GM04504 (cell line): ENCODE data around the gene ARF1.

Source experiments
- DNase-seq: peaks from one replicate; pipeline ENCODE4 v3.0.0-alpha.2; 2012; ENCODE audit warnings: low read depth

Gene ARF1

DNA sequence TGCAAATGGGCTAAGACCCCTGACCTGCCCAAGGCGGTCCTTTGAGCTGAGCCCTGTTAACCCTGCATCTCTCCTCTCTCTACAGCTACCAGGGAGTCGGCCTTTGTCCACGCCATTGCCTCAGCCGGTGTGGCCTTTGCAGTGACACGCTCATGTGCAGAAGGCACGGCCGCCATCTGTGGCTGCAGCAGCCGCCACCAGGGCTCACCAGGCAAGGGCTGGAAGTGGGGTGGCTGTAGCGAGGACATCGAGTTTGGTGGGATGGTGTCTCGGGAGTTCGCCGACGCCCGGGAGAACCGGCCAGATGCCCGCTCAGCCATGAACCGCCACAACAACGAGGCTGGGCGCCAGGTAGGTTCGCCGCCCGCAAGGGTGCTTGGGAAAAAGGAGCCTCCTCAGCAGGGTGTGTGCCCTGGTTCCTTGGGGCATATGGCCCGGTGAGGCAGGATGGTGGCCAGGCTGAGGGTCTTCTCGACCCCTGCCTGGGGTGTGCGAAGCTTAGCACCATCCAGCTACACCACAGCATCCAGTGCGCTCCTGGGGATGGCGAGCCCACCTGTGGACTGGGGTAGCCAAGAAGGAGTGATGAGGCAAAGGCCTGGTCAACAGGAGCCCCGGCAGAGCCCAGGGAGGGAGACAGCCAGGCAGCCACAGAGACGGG, 31.8 kb upstream of the ARF1 start:
- no peak for DNase-seq

DNA sequence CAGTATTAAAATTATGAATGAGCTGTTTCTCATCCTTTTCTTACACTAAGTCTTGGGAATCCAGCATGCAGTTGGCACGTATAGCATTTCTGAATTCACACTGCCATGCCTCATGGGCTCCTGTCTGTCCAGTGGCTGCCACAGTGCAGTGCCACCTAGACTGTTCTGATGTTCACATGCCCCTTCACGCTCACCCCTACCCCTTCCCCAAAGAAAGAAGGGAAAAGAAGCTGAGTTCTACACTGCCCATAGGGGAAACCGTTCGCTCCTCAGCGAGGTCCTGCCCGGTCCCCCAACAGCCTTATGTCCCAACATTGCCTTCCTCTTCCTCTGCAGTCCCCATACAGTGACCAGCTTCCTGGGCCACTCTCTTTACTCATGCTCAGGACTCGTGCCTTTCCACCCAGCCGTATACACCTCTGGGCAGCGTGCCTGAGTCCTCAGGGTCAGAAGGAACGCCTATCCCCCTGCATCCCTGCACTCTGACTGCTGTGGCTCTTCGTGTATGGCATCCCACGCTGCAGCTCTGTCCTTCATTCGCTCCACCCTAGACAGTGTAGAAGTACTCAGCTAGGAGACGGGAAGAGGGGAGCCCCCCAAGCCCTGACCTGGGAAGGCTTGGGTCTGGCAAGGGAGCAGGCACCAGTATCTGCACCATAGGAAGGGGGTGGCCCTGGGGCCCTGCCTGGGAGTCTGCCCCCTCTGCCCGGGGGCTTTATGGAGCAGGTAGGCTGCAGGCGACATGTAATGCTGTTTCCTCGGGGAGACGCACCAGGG, 24.1 kb upstream of the ARF1 start:
- no peak for DNase-seq

DNA sequence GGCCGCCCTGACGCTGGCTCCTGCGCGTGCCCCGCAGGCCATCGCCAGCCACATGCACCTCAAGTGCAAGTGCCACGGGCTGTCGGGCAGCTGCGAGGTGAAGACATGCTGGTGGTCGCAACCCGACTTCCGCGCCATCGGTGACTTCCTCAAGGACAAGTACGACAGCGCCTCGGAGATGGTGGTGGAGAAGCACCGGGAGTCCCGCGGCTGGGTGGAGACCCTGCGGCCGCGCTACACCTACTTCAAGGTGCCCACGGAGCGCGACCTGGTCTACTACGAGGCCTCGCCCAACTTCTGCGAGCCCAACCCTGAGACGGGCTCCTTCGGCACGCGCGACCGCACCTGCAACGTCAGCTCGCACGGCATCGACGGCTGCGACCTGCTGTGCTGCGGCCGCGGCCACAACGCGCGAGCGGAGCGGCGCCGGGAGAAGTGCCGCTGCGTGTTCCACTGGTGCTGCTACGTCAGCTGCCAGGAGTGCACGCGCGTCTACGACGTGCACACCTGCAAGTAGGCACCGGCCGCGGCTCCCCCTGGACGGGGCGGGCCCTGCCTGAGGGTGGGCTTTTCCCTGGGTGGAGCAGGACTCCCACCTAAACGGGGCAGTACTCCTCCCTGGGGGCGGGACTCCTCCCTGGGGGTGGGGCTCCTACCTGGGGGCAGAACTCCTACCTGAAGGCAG, 23.4 kb upstream of the ARF1 start:
- DNase-seq: no peak

DNA sequence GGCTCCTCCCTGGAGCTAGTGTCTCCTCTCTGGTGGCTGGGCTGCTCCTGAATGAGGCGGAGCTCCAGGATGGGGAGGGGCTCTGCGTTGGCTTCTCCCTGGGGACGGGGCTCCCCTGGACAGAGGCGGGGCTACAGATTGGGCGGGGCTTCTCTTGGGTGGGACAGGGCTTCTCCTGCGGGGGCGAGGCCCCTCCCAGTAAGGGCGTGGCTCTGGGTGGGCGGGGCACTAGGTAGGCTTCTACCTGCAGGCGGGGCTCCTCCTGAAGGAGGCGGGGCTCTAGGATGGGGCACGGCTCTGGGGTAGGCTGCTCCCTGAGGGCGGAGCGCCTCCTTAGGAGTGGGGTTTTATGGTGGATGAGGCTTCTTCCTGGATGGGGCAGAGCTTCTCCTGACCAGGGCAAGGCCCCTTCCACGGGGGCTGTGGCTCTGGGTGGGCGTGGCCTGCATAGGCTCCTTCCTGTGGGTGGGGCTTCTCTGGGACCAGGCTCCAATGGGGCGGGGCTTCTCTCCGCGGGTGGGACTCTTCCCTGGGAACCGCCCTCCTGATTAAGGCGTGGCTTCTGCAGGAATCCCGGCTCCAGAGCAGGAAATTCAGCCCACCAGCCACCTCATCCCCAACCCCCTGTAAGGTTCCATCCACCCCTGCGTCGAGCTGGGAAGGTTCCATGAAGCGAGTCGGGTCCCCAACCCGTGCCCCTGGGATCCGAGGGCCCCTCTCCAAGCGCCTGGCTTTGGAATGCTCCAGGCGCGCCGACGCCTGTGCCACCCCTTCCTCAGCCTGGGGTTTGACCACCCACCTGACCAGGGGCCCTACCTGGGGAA, 22.7 kb upstream of the ARF1 start:
- no peak for DNase-seq

DNA sequence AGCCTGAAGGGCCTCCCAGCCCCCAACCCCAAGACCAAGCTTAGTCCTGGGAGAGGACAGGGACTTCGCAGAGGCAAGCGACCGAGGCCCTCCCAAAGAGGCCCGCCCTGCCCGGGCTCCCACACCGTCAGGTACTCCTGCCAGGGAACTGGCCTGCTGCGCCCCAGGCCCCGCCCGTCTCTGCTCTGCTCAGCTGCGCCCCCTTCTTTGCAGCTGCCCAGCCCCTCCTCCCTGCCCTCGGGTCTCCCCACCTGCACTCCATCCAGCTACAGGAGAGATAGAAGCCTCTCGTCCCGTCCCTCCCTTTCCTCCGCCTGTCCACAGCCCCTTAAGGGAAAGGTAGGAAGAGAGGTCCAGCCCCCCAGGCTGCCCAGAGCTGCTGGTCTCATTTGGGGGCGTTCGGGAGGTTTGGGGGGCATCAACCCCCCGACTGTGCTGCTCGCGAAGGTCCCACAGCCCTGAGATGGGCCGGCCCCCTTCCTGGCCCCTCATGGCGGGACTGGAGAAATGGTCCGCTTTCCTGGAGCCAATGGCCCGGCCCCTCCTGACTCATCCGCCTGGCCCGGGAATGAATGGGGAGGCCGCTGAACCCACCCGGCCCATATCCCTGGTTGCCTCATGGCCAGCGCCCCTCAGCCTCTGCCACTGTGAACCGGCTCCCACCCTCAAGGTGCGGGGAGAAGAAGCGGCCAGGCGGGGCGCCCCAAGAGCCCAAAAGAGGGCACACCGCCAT, 21.9 kb upstream of the ARF1 start:
- DNase-seq: no peak

DNA sequence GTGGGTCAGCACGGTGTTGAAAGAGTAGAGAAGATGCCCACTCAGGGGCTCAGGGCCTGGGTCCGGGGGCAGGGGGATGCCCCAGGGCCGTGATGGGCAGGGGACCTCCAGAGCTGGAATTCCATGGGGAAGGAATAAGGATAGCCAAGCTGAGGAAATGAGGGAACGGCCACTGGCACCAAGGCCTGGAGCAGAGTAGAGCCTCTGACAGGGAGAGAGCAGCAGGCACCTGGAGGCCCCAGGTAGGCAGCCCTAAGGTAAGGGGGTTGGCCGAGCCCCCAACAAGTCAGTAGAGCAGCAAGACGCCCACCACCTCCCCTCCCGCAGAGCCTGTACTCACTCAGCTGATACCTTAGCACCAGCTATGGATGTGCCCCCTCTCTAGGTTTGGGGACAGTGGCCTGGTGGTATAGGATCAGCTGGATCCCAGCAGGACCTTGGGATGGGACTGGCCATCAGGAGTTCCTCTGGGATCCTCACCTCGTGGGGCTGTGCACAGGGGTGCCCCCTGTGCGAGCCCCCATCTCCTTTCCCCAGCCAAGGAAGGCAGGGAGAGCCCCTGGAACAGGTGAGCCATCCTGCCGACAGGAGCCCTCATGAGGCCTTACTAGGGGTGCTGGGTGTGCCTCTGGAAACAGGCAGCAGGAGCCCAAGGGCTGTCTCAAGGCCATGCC, 21.0 kb upstream of the ARF1 start:
- DNase-seq: no peak

DNA sequence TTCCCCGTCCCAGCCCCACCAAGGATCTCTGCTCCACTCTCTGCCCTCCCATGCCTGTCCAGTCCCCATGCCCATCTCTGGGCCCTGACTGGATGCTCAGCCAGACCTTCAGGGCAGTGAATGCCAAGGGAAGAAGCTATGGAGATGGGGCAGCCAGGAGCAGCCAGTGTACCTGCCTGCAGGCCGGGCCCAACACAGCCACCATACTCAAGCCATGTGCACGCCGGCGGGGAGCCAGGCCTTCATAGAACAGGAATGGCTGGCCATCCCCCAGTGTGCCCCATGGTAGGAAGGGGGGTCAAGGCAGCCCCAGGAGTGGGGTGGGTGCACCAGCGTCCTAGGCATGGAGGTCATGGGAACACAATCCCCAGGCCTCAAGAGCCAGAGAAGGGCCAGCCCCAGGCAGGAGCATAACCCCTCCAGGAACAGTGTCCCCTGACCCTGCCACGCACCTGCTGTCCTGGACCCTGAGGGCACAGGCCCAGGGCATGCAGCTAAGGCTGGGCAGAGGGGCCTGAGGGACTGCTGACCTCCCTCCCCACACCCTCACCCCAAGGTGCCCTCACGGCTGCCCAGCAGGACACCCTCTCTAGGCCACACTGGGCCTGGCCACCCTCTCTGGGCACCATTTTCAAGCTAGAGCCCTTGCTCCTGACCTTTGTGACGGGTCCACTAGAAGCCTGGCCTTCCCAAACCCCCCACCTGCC, 20.3 kb upstream of the ARF1 start:
- no peak for DNase-seq

DNA sequence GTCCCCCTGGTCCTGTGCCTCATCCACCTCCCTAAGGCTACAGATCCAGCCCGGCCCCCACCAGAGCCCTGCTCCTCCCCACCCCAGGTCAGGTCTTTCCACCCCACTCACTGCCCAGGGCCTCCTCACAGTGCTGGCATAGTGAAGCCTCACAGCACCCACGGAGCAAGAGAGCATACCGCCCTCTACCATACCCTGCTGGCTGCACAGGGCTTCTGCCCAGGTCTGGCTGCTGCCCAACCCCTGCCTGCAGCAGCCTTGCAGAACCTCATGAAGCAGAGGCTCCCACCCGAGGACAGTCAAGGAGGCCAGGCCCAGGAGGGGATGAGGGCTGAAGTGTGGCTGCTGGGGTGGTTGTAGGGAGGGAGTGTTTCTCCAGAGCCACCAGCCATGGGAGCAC, 19.7 kb upstream of the ARF1 start:
- no peak for DNase-seq

DNA sequence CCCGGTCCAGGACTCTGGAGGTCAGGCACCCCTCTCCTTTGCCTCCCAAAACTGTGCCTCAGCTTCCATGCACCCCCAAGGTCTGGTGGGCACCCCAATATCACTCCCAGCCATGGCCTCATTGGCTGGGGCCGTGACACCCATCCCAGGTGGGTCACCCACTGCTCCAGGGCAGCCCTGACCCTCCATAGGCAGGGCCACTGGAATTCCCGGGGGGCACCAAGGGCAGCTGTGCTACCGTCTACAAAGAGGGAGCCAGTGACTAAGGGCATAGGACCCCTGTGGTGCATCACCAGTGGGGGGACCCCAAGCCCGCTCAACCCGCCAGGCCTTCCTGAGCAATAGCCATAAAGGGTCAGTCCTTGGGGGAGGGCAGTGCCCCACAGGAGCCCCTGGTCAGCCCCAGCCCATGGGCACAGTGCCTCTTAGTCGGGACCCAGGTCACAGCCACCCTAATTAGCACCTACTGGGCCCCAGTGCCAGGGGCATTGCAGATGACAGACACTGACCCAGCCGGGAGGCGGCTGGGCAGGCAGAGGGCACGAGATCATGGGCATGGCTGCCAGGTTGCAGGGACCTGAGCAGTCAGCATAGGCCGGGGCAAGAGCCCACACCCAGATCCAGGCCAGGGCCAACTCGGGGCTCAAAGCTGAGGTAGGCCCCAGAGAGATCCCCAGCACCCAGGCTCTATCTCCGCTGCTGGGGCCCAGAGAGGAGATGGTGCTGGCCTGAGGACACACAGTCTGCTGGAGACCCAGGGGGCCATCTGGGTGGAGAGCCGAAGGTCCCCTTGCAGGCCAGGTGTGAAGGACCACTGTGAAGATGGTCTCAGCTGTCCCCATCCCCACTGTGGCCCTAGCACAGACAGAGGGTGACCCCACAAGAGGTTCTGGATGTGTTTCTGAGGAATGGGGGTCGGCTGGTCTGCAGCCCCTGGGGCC, 19.0 kb upstream of the ARF1 start:
- no peak for DNase-seq

DNA sequence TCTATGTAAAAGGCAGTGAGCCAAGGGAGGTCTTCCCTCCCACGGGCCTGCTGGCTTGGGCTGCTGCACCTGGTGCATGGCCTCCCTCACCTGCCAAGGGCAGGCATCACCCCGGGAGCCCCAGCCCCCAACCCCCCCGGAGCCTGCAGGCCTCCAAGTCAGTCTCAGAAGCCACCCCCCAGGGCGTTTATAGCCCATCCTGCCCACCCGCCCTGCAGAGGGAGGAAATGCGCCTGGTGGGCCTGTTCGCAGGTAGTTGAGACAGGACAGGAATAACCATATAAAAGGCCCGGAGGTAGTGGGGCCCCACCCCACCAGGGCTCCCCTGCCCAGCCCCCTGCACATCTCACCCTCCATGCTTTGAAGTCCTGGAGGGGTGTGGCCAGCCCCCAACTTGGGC, 18.2 kb upstream of the ARF1 start:
- DNase-seq: no peak

DNA sequence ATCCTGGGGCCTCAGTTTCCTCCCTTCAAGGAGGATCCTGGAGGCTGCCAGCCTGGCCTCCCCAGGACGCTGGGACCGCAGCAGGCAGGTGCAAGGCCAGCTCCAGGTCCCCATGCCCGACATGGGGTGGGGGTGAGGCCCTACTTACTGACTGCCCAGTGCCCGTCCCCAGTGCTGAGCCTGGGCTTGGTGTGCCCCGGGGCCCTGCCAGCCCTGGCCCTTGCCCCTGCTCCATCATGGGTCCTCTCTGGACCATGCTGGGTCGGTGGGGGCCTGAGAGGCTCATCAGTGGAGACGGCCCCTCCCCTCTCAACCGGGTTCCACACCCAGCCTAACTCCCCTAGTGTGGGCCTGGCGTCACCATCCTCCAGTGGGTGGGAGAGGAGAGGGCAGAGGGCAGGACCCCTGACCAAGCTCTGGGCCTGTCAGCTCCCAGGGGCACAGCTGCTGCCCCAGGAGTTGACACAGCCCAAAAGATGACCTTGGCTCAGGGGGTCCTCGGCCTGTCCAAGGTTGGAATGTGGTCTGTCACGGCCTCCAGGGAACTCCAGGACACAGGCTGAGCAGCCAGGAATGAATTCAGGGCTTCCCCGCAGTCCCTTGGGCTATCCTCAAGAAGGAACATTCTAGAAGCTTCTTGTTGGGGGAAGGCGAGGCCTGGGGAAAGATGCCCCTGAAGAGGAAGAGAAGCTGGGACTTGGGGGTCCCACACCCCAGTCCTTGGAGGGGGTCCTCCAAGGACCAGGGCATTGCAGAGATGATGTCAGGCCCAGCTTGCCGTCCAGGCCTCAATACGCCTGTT, 17.6 kb upstream of the ARF1 start:
- no peak for DNase-seq

DNA sequence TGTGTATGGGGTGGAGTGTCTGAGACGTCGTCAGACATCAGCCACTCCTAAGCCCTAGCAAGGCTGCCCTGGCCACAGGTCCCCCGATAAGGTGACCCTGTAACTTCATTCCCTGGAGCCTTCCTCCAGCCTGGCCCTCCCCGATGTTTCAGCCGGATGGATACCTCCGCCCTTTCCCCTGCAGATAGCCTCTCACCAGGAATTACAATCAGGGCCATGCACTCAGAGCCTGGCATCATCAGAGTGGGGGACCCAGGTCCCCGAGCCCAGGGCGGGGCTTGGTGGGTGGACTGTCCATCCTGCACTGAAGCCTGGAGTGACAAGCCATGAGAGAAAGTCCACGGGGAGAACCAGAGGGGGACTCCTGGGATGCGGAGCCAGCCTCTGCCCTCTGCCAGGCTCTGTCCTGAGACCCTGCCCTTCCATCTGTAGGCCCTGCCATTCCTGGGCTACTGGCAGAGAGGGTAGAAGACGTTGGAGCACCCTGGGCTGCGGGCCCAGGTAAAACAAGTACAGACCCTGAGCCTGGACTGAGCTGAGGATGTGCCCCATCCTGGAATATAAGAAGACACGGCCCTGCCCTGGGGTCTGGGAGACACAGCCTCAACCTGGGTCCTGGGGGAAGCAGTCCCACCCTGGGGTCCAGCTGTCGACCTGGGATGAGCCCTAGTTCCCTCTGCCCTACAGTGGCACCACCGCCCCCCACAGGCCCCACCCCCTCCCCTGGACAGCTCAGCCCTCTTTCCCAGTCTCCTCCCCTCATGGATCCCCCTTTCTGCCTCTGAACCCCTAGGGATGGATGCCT, 16.8 kb upstream of the ARF1 start:
- no peak for DNase-seq

DNA sequence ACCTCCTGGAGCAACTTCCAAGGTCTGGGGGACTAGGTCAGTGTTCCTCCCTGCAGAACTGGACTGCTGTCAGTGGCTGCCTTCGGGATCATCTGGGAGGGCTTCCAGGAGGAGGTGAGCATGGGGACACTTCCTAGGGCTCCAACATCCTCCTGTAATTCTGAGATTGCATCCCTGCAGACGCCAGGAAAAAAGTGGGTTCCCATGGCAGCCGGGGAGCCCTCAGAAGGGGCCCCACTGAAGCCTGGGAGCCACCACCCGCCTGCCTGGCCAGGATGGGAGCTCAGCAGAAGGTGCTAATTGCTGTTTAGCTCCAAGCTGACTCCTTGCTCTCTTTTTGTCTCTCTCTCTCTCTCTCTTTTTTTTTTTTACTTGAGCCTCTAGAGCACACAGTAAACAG, 16.1 kb upstream of the ARF1 start:
- no peak for DNase-seq

DNA sequence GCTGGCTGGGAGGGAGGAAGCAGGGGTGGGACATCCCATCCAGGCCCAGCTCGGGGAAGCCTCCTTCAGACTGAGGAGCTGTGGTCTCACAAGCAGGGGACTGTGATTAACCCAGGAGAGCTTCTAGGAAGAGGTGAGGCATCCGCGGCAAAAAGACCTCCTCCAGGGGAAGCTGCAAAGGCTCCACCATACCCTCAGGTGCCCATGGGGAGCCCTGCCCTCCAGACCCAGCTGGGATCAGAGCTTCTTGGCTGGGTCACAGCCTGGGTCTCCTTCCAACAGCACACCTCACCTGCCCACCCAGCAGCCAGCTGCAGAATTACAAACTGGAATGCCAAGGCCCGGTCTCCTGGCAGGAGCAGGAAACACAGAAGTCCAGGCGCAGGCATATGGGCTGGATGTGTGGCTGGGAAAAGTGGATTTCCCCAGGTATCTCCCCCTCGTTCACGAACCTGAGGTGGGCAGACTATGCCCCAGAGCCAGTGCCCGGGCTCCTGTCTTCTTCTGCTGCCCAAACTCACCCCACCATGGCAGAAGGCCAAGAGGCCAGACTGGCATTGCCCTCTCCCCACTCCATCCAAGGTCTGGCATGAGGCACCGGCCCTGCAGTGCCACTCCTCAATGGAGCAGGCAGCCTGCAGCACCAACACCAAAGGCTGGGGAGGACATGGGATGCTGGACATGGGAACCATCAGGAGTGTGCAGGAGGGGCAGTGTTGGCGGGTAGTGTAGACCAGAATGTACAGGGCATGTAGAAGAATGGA, 15.4 kb upstream of the ARF1 start:
- DNase-seq: no peak

DNA sequence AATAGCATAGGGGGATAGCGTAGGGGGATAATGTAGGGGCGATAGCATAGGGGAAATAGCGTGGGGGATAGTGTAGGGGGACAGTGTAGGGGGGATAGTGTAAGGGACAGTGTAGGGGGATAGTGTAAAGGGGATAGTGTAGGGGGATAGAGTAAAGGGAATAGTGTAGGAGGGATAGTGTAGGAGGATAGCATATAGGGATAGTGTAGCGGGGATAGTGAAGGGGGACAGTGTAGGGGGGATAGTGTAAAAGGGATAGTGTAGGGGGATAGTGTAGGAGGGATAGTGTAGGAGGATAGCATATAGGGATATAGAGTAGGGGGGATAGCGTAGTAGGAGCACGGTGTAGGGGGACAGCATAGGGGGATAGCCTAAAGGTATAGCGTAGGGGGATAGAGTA, 14.1 kb upstream of the ARF1 start:
- DNase-seq: no peak

DNA sequence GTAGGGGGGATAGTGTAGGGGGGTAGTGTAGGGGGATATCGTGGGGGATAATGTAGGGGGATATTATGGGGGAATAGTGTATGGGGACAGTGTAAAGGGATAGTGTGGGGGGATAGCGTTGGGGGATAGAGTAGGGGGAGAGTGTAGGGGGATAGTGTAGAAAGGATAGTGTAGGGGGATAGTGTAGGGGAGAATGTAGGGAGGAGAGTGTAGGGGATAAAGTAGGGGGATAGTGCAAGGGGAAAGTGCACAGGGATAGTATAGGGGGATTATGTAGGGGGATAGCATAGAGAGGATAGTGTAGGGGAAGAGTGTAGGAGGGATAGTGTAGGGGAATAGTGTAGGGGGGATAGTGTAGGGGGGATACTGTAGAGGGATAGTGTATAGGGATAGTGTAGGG, 12.3 kb upstream of the ARF1 start:
- no peak for DNase-seq

DNA sequence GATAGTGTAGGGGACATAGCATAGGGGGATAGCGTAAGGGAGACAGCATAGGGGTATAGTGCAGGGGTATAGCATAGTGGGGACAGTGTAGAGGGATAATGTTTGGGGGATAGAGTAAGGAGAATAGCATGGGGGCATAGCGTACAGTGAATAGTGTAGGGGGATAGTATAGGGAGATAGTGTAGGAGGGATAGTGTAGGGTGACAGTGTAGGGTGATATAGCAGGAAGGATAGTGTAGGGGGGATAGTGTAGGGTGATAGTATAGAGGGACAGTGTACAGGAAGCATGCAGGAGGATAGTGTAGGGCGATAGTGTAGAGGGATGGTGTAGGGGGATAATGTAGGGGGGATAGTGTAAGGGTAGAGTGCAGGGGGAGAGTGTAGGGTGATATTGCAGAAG, 11.7 kb upstream of the ARF1 start:
- DNase-seq: no peak
